Measurements from ENCODE around the gene COPB1.

The COPB1 gene

DNA sequence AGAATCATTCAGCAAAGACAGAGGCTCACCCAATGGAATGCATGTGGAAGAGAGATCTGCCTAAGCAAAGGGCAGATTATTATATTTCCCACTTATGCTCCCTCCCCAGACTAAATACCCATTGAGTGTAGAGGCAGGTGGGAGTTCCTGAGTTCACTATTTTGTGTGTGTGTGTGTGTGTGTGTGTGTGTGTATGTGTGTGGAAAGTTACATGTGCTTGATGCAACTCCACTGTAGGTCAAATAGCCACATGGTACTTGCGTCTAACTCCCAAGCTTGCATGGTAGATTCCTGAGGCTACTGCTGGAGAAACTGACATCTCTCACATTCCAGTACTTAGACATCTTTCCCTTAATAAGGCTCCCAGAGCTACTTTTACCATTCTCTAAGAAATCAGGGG lies 3.4 kb upstream of the COPB1 start:
- DNase-seq (ENCODE audit: low read depth) = no peak

DNA sequence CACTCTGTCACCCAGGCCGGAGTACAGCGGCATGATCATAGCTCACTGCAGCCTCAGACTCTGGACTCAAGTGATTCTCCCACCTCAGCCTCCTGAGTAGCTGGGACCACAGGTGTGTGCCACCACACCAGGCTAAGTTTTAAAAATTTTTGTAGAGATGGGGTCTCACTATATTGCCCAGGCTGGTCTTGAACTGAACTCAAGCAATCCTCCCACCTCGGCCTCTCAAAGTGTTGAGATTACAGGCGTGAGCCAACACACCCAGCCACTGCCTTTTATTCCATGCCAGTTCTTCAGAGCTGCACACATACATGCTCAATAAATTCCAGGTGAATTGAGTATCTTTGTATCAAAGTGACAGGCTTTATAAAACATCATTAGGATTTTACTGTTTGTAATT lies 2.4 kb upstream of the COPB1 start:
- no peak for DNase-seq (ENCODE audit: low read depth)

DNA sequence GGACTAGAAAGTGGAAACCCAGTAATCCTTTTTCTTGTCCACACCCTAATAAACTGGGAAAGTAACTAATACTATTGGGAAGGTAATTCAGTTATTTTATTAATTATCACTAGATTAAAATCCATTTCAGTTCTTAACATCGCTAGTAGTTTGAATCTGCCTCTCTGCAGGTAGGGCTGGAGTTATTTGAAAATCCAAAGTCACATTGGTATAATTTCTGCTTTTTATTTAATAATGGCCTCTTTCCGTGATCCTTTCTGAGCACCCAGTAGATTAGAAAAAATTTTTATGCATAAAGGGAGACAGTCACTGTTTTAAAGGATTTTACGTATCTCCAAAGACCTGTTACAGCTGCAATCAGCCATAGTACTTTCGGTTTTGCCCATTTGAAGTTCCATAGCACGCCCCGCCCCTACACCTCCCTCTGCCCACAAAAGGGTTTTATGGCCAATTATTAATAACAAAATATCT lies 605 bp upstream of the COPB1 start:
- DNase-seq (ENCODE audit: low read depth) = peak; percentile 11

DNA sequence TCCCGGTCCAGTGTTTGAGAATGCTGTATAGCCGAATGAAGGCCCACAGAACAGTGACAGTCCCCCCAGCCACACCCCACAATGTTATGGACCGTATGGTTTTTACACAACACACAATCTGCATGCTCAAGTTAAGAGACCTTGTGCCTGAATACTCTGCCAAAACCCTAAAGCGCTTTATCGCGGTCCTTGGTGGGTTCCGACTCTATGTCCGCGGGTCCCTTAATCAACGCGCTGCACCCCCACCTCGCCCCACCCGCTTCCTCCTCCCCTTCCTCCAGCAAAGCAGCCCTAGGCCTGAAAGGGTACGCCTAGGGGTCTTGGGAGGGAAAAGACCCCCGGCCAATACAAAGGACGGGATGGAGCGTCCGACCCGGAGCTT lies 442 bp downstream of the COPB1 start:
- DNase-seq (ENCODE audit: low read depth) = peak; percentile 29

DNA sequence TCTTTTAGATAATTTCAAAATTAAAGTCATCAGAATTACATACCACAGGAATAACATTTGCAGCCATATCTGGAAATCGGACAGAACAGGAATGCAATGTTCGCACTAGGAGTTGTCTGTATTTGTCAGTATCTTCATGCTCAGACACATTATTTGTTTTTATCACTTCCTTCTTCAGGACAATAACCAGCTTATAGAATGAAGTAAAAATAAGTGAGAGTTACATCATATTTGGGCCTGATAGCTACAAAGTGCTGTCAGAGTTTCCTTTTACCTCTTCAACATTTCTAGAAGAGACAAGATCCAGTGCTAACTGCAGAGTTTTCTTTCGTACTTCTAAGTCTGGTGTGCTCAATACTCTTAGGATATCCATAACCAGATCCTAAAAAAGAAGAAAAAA lies 18.9 kb downstream of the COPB1 start:
- no peak for DNase-seq (ENCODE audit: low read depth)

DNA sequence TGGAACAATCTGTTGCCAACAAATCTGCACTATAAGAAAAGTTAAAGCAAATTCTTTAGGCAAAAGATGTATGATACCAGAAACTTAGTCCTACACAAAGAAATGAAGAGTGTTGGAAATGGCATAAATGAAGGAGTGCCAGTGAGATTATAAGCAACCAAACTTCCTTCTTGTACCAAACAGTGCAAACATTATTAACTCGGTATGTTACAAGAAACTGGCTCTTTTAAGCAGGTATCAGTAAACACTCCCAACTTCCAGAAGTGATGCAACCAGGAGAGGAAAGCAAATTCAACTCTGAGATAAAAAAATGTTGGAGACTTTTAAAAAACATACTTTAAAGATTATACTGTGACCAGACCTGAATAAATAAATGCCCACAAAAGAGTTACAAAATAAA lies 28.5 kb downstream of the COPB1 start:
- DNase-seq (ENCODE audit: low read depth) = no peak

DNA sequence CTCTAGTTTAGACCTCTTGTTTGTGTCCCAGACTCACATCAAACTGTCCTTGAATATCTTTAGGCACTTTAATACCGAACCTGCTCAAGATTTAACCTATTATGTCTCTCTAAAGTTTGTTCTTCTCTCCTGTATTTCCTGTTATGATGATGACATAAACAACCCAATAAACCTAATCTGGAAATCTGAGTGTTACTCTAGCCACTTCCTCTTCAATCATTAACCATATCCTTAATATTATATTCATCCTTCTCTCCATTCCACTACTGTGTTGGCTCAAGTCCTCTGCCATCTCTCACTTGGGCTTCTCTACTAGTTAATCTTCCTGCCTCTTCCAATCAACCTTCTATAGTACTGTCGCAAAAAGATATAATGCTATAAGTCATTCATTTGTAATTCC lies 36.0 kb downstream of the COPB1 start:
- DNase-seq (ENCODE audit: low read depth) = no peak

DNA sequence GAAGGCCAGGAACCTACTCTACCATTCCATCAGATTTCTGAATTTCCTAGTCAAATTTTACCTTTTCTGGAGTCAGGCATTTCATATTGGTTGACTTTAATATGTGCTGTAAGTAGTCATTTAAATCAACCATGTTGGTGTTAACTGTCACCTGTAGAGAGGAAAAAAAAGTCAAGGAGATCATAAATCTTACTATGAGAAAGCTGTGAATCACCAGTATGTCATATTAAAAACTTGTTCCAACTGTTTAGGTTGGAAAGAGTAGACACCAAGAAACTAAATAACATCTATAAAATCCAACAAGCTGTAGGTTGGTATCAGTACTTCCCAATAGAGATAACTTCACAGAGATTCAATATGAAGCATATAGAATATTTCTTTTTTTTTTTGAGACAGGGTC lies 39.5 kb downstream of the COPB1 start:
- DNase-seq (ENCODE audit: low read depth) = no peak

DNA sequence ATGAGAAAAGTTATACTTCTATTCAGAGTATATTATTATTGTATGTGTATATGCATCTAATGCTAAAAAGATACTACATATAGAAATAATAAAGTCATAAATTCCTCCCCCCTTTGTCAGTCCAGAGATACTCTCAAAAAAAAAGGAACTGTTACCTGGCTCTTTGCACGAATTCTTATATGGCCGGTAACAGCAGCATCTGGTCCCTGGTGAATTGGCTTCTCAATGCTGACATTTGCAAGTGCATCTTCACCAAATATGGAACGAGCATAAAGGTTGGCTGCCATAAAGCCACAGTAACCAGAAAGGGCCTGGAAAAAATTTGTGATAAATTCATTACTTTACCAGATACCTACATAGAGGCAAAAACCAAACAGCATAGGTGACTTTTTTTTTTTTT lies 41.2 kb downstream of the COPB1 start:
- DNase-seq (ENCODE audit: low read depth) = no peak

DNA sequence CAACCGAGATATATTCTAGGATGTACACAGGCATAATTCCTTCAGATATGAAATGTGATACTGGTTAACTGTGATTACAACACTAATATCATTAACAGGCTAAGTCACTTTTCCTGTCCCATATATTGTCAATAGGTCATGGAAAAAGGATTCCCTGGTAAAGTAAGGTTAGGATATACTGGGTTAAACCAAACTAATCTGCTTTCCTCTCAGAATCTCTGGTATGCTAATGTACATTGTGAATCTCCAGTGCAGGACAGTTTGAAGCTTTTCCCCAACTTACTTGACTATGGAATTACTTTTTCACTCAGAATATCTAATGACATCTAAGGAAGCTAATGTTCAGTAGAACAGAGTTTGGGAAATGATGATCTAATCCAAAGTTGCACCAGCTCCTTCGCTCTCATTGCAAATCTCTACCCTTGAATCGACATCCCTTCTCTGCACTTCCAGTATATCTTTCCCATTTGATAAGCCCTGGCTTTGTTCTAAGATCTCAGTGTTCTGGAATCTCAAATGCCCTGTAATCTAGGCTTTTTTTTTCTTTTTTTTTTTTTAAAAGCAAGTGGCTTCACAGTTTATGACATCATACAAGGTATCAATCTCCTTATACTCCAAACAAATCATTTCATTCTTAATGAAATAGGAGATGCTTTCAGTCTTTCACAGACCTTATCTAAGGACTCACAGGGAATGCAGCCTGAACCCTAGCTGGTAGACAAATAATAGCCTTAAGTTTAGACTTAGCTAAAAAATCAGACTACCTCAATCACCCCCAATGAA lies 43.8 kb downstream of the COPB1 start:
- no peak for DNase-seq (ENCODE audit: low read depth)

DNA sequence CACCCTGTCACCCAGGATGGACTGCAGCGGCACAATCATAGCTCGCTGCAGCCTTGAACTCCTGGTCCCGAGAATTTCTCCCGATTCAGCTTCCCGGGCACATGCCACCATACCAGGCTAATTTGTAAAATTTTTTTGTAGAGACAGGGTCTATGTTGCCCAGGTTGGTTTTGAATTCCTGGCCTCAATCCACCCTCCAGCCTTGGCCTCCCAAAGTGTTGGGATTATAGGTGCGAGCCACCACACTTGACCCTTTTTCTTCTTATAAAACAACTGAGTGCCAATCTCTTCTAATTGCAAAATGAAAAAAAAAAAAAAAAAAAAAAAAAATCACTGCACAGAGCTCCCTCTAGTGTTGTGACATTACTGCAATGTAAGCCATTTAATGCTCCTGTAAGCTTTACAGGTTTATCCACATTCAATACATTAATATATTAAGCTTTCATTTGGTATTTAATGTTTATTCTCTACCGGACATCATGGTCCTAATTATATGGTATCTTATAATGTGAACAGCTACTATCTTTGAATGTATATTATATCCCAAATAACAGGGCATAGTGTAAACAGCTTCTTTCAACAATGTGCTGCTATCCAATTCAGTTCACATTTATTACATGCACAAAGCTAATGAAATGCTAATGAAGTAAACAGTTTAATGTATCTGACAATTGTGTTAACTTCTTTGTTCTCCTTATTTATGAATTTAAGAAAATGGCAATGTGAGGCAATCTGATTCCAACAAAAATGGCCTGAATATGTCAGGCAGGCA lies 44.6 kb downstream of the COPB1 start:
- no peak for DNase-seq (ENCODE audit: low read depth)

DNA sequence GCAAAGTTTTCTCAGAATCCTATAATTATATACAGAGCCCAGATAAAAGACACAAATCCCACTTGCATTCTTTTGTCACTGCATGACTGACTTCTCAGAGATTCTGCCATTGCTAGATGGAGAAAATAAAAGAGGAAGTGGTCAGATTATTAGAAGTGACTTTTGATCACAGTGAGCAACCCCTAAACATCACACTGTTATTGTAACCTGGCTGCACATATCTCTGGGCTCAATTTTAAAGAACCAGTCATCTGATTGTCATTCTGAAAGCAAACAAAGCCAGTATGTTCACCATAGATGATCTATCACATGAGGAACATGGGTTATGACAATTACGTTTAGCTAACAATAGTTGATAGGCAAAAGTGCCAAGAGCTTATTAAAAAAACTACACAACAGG lies 47.8 kb downstream of the COPB1 start:
- no peak for DNase-seq (ENCODE audit: low read depth)

DNA sequence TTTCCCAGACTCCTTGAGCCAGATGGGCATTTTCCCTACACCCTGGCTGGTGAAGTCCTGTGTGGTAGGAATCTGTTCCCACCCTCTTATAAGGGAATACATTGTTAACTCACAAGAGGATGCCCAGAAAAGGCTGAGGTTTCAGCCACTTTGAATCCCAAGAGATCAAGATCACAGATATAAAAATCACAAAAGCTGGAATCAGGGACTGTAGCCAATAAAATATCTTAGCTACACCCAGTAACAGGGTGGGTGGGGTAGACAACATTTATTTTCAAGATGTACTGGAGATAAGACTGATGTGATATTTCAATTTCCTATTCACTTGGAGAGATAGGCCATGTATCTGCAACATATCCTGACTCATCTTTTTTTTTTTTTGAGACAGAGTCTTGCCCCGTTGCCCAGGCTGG lies 50.3 kb downstream of the COPB1 start:
- DNase-seq (ENCODE audit: low read depth) = no peak

DNA sequence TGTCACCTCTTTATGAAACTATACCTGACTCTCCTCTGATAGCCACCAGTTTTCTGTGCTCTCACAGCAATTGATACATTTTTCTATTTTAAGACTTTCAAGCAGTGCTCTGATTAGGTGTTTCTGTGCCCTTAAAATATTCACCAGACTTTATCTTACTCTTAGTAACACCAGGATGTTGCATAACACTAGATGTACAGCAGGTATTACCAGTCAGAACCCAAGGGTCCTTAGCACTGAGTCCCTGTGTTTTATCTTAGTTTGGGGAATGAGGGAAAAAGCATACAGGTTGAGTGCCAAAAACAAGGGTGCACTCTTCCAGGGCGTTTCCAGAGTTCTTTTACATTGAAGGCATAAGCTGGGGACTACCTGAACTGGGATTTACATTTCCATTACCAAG lies 51.4 kb downstream of the COPB1 start:
- no peak for DNase-seq (ENCODE audit: low read depth)

DNA sequence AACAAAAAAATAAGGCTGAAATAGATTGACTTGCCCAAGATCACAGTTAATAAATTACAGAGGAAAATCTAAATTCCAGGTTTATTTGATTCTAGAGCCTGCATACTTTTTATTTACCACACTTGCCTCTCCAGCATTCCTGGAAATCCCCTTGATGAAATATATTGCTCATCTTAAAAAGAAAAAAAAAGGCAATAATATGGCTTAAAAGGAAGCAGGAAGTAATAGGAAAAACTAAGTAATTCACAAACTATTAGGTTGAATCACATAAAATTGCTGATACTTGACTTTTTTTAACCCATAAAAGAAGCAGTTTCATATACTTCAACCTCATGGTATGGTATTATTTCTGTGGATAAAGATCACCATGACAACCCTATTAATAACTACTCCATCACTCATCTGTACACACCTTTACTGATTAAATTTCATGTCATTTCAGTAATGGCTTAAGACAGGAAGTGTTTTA lies 52.9 kb downstream of the COPB1 start:
- DNase-seq (ENCODE audit: low read depth) = no peak

DNA sequence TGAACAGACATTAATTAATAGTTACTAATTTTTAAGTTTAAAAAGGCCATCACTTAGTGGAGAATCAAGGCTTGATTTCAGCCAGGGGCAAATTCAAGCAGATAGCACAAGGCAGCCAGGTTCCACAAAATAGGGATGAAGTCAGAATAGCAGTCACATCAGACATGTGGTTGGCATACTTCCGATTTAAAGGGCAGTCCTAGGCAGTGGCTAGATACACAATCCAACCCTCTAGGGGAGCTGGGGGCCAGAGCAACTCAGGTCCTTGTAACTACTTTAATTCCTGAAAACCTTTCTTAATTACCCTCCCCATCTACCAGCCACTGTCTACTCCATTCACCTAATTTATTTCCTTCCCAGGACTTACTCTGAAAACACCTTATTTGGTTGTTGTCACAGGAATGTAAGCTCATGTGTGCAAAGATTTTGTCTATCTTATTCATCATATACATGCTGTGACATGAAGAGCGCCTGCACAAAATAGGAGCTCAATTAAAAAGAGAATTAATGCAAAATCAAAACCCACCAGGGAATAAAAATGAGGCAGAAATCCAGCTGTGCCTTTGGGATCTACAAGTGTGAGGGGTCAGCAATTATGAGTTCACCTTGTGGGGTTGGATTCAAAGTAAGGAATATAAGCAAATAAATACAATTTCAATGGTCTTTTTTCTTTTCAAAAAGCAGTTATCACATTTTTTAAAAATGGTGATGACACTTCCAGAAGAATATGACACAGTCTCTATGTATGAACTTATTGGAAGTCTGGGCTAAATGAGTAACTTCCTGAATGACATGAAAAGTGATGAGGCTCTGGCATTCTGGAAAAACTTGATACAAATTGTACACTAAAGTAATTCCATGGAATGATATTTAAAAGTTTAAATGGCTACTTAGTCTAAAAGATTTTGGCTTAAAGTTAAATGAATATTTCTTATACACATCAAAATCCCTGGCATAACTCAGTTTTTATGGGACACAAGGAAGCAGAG lies 53.8 kb downstream of the COPB1 start:
- no peak for DNase-seq (ENCODE audit: low read depth)

DNA sequence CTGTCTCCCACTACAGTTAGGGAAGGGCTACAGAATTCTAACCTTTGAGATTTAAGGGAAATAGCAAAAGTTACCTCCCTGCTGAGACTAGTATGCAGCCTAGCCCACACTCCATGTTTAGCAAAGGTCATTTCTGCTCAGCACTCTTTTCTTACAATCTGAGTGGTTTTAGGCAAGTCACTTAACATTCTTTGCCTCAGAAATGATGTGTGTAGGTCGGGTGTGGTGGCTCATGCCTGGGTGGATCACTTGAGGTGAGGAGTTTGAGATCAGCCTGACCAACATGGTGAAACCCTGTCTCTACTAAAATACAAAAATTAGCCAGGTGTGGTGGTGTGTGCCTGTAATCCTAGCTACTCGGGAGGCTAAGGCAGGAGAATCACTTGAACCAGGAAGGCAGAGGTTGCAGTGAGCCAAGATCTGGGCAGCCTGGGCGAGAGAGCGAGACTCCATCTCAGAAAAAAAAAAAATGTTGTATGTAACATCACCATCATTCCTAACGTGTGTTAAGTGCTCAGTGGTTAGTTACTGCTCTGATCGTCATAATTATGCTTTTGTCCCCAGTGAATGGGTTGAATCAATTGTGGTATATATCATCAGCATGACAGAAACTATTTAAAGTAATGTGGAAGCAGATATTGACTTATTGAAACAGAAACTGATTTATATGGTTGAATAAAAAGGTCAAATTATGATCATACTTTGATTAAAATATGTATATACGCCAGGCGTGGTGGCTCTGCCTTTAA lies 55.0 kb downstream of the COPB1 start:
- DNase-seq (ENCODE audit: low read depth) = no peak

DNA sequence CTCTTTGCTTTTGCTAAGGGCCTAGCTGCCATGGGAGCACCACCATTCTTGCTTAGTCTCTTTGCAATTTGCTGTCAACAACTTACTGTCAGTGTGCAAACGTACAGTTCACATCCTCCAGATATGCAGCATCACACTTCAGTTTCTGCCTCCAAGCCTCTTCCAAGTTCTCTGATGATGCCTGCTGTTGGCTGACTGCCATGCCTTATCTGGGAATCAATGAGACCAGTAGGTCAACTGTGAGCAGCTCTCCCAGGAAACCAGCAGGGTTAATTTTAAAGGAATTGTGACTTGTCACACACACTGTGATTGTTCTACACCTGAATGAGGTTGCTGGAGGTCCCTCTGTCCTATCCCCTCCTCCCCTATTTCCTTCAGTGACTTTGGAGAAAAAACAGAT lies 56.0 kb downstream of the COPB1 start:
- no peak for DNase-seq (ENCODE audit: low read depth)

DNA sequence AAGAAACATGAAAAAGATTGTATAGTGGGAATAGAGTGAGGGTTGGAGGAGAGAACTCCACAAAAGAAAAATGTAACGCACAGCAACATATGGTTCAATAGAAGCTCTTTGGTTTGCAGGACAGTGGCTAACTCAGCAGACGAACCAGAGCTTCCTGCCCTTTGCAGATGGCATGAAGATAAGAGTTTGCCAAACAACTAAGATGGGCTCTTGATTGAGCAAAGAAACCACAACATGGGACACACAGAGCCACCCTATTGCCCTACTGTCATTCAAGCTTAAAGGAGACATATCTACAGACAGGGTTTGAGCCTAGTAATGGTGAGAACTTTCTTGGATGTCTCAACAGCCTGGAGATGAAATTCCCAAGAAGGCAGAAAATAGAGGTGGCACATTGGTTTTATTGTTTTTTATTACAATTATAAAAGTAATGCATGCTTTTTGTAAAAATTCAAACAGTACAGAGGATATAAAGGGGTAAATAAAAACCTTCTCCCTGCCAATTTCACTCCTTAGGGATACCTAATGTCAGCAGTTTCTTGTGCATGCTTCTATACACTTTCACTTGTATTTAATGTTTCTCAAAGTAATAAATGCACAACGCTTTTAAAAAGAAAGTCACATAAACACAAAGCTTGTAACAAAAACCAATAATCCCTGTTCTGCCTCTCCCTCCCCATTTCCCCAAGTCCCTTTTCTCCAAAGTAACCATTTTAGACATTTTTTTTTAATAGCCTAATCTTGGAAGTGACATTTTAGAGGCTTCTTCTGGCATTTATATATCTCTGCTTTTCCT lies 63.7 kb downstream of the COPB1 start:
- DNase-seq (ENCODE audit: low read depth) = no peak

DNA sequence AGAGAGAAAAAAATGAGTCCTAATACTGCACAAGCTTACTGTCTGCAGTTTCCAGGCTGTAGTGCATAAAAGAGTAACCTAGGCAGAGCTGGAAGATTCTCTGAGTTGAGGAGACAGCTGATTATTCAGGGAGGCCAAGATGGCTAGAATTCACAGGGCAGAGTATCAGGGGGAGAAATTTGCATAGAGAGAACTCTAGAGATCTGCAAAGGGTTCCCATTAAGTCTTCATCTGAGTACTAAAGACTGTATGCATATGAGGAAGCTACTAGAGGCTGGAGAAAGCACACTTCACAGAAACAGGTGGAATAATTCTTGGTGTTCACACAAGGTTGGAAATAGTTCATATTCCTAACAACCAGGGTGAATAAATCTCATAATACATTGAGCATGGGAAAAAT lies 74.0 kb downstream of the COPB1 start:
- DNase-seq (ENCODE audit: low read depth) = no peak

DNA sequence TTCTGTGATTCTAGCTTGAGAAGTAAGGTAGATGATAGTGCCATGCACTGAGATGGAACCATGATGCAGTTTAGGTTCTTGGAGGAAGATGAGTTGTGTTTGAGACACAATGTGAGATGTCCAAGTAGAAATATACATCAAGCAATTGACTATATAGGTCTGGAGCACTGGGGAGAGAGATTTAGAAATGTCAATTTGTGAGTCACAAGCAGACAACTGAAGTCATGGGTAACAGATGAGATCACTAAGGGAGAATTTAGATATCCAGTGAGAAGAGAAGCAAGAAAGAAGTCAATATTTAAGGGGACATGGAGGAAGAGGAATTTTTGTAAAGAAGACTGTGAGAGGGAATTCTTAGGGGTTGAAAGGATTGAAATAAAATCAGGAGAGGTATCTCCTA lies 75.5 kb downstream of the COPB1 start:
- no peak for DNase-seq (ENCODE audit: low read depth)

Data from activated T-cell treated with anti-CD3 and anti-CD28 coated beads for 48 hours (primary cell).